Measurements from ENCODE around the gene BRCC3. TPM values are rescaled to one million over a fixed set of nuclear protein-coding genes. Genes with fewer than 3 reads are reported as not detected.

Gene BRCC3
- total and polyA plus RNA-seq, 2 of the 13 experiments (the other 11 are each of a cell fraction or from before 2014, with no cell fraction given), result 19.8 to 24.3 TPM

- TF ChIP-seq BCL3 (CRISPR knock-in tag; IDR thresholded peaks at IDR 0.05), result peak; percentile 58; the same call in 1 of the 2 replicates
- no peak for TF ChIP-seq PCBP1 (IDR thresholded peaks at IDR 0.05; ENCODE audit: borderline replicate concordance, low read depth, low read length)
- no peak for TF ChIP-seq ZNF263 (CRISPR knock-in tag; IDR thresholded peaks at IDR 0.05)
- TF ChIP-seq PRDM10 (CRISPR knock-in tag; IDR thresholded peaks at IDR 0.05; ENCODE audit: low read depth), result peak; percentile 35; the same call in 1 of the 2 replicates
- TF ChIP-seq ZSCAN21 (CRISPR knock-in tag; IDR thresholded peaks at IDR 0.05; ENCODE audit: borderline replicate concordance), result no peak
- TF ChIP-seq ZXDC (CRISPR knock-in tag; IDR thresholded peaks at IDR 0.05), result 0 out of 2 replicates have a peak, but pooled peaks have one; percentile 63
- TF ChIP-seq BHLHE40 (IDR thresholded peaks at IDR 0.05; ENCODE audit: low read length), result peak; percentile 51
- no peak for TF ChIP-seq TRIM24 (CRISPR knock-in tag; IDR thresholded peaks at IDR 0.05)
- no peak for TF ChIP-seq PBX2 (CRISPR knock-in tag; IDR thresholded peaks at IDR 0.05)
- TF ChIP-seq MAZ (IDR thresholded peaks at IDR 0.05; ENCODE audit: borderline replicate concordance, low read depth, low read length), result 0 out of 2 replicates have a peak, but pooled peaks have one; percentile 55
- TF ChIP-seq MAZ (CRISPR knock-in tag; IDR thresholded peaks at IDR 0.05; ENCODE audit: low read depth), result peak; percentile 81
- no peak for TF ChIP-seq SNAPC5 (CRISPR knock-in tag; IDR thresholded peaks at IDR 0.05; ENCODE audit: borderline replicate concordance)
- TF ChIP-seq ZNF12 (CRISPR knock-in tag; IDR thresholded peaks at IDR 0.05), result no peak
- 0 out of 2 replicates have a peak, but pooled peaks have one; percentile 30 for TF ChIP-seq ZHX1 (CRISPR knock-in tag; IDR thresholded peaks at IDR 0.05; ENCODE audit: low read depth)
- no peak for TF ChIP-seq REXO4 (CRISPR knock-in tag; IDR thresholded peaks at IDR 0.05; ENCODE audit: borderline replicate concordance)
- no peak for TF ChIP-seq ZNF670 (CRISPR knock-in tag; IDR thresholded peaks at IDR 0.05; ENCODE audit: borderline replicate concordance)
These were observed 44.4 kb upstream of the BRCC3 start, which contains the start of gene FUNDC2 (continued) for GRCh38 chrX:155026727-155027508.

All from HepG2 (cell line).